Muscle of back (tissue), 11 donors: ENCODE results near the gene TMUB1. TPM values are rescaled to one million over a fixed set of nuclear protein-coding genes. Genes with fewer than 3 reads are reported as not detected.

Experiments used
- DNase-seq, 3 donors: peaks; one replicate each; pipeline versions ENCODE4 v3.0.0 to v3.0.0-alpha.2; 2013
- polyA plus RNA-seq, 10 donors: library from polyadenylated mRNA; unstranded; fragments of 120-200 nt; gene quantifications; one replicate each; pipeline ENCODE4 v1.2.1, GENCODE V29; 2013; ENCODE audit not compliant: insufficient read length in 10 of 10

The TMUB1 gene
- polyA plus RNA-seq, 10 donors = 25.3 to 43.1 (median 29.8) TPM

DNA sequence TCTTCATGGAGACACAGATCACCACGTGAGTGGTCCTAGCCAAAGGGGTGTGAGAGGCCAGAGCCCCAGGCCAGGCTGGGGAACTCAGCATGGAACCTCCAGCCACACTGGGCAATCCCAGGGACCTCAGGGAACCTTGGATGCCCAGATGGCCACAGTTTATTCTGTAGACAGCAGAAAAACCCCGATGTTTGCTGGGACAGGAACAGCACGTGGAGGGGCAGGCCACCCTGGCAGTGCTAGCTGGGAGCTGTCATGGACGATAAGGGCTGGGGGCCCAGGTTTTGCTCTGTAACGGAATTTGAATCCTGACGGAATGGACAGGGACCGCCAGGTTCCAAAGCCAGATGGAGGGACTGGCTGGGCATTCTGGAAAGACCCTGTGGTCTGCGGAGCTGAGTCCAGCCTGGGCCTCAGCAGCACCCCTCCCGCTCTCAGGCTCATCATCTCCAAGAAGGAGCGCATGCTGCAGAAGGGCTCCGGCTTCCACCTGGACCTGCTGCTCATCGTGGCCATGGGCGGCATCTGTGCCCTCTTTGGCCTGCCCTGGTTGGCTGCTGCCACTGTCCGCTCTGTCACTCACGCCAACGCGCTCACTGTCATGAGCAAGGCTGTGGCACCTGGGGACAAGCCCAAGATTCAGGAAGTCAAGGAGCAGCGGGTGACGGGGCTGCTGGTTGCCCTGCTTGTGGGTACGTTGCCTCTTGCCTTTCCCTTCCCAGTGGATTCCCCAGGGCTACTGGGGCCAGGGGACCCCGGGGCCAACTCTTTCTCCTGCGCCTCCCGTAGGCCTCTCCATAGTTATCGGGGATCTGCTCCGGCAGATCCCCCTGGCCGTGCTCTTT, 8.3 kb downstream of the TMUB1 start:
- DNase-seq = no peak

GRCh38 chr7:151073990-151074389, 9.3 kb downstream of the TMUB1 start:
- no peak for DNase-seq

- DNase-seq = no peak
Measured at GRCh38 chr7:151071032-151071866, 12.0 kb downstream of the TMUB1 start.

GRCh38 chr7:151070574-151070960, 12.7 kb downstream of the TMUB1 start:
- DNase-seq = no peak

- DNase-seq = no peak
Measured at GRCh38 chr7:151069841-151070573, 13.3 kb downstream of the TMUB1 start.

GRCh38 chr7:151068069-151068773, 15.1 kb downstream of the TMUB1 start:
- DNase-seq = no peak

- DNase-seq = no peak
Measured at GRCh38 chr7:151066273-151066974, 16.9 kb downstream of the TMUB1 start.

- no peak for DNase-seq
Measured at GRCh38 chr7:151065516-151065915, 17.8 kb downstream of the TMUB1 start.

DNA sequence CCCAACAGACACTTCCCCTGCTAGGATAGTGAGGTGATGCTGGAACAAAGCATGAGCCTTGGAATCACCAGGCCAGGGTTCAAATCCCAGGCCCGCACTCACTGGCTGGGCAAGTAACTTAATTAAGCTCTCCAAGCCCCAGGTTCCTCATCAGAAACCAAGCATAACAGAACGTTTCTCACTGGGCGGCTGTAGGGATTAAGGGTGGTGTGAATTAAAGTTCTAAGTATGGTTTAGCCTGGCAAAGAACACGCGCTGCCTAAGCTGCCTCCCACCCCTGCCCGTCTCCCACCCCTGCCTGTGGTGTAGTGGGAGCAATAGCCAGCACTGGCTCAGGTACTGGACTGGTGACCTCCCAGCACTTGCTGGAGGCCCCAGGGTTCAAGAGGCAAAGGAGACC, 18.3 kb downstream of the TMUB1 start:
- no peak for DNase-seq

- DNase-seq = no peak
Measured at GRCh38 chr7:151064454-151064853, 18.8 kb downstream of the TMUB1 start.

GRCh38 chr7:151063212-151063561, 20.1 kb downstream of the TMUB1 start:
- DNase-seq = peak in 1 of 3 donors; percentile 64

- DNase-seq = peak in 1 of 3 donors; percentile 45
Measured at GRCh38 chr7:151062399-151063211, 20.7 kb downstream of the TMUB1 start.

- DNase-seq = no peak
Measured at GRCh38 chr7:151062111-151062398, 21.2 kb downstream of the TMUB1 start.

DNA sequence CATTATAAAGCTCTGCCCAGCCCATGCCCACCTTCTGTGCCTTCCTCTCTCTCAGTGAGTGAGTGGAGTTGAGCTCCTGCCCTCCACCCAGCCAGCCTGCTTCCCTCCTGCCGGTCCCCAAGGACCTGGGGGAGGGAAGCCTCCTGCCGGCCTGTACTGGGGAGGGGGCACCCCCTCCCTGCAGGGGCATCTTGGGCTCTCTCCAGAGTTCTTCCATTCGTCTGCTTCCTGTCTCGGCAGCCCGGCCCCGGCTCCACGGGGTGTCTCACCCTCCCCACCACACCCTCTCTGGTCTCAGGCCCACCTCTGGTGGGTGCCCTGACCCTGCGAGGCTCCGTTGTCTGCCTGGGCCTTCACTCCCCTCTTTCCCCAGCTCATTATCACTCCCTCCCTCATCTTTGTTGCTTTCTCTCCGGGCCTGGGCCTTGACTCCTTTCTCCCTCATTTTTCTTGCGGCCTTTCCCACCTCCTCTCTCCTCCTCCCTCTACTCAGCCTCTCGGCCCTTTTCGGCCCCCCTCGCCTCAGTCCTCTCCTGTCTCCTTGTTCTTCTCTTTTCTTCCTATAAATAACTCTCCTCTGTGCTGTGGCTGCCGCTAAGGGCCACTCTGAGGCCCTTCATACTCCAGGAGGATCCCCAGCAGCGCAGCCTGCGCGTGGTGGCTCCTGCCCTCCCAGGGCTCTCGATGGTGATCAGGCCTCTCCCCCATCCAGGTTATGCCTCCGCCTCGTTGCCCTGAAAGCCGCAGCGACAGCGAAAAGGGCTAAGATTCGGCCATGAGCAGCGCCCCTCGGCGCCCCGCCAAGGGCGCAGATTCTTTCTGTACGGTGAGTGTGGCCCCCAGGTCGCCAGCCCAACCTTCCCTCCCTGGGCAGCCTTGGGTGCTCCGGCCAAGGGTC, 21.8 kb downstream of the TMUB1 start:
- no peak for DNase-seq

- DNase-seq = no peak
Measured at GRCh38 chr7:151060416-151061212, 22.7 kb downstream of the TMUB1 start.

DNA sequence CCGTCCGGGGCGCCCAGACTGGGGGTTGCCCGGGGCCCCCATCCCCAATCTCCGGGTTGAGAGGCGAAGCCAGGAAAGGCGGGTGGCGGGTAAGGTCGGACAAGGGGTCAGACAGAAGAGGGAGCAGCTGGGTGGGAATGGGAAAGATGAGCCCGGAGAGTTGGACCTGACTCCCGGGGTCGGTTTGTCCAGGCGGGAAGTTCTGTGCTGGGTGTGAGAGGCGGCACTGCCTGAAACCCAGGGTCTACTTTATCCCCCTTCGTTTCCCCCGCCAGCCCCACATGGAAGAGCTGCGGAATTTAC, 23.2 kb downstream of the TMUB1 start:
- no peak for DNase-seq

GRCh38 chr7:151059367-151060112, 23.8 kb downstream of the TMUB1 start, which contains the start of gene SLC4A2:
Gene SLC4A2 (plus strand): TSS chr7:151059589. CDS start chr7:151061988, 2,399 bp downstream.
- peak; percentile 84 to 94 (median 91) for DNase-seq
